Stimulated activated CD4-positive, alpha-beta T cell treated with anti-CD3 and anti-CD28 coated beads, Interleukin-15, amount 100 ng/mL, for 1 hour (primary cell): ENCODE results near the gene SLC10A6.

ENCODE experiments used
- DNase-seq, 2 donors: peaks; one replicate each; pipeline ENCODE4 v3.0.0-alpha.2; 2020; ENCODE audit warnings: low read depth in 1 of 2, low spot score in 1 of 2

Gene SLC10A6

DNA sequence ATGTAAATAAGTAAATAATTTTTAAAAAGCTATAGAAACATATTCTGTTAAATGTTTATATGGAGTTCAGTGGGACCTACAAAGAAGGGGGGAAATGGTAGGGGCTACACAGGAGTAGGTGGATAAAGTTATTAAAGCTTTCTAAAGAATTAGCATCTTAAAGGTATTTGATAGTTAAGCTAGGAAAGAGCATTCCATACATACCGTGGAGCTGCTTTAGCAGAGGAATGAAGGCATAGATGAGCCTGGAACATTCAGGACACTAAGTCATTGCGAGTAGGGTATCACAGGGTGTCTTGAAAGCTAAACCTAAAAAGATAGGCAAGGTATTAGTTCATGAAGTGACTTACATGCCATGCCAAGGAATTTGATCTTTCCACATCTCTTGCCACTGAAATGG is 60.4 kb downstream of the SLC10A6 start:
- no peak for DNase-seq

DNA sequence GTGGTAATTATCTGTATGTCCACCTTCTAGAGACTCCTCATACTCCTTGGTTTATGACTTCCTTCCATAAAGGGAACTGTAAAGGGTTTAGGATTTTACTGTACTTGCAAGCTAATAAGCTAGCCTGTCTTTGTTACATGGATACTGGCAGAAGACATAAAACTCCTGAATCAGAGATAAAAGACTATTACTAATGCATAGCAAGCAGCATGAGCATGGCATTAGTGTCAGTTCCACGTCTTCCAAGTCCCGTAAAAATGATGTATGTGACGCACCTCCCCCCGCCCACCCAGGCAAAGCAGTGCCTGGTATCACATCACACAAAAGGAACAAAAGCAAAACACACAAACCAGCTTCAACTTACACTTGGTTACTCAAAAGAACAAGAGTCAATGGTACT is 71.0 kb downstream of the SLC10A6 start:
- no peak for DNase-seq

DNA sequence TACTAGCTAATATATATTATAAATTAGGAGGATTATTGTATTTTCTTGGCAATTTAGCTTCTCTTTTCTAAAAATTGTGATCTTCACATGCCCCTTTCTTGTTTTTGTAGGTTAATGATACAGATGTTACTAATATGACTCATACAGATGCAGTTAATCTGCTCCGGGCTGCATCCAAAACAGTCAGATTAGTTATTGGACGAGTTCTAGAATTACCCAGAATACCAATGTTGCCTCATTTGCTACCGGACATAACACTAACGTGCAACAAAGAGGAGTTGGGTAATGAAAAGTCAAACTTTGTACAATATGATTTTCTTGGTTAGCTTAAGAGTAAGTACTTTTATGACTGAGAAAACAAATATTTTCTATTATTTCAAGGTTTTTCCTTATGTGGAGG is 74.1 kb downstream of the SLC10A6 start:
- DNase-seq = no peak
